ENCODE measurements around the gene PDE12. TPM values are rescaled to one million over a fixed set of nuclear protein-coding genes. Genes with fewer than 3 reads are reported as not detected.

Gene PDE12
- total and polyA plus RNA-seq, 12 donors, result 3.0 to 42.3 (median 26.2) TPM

GRCh38 chr3:57559526-57559925 is 3.5 kb downstream of the PDE12 start:
- peaks cover 0 to 26% of the 10 kb centered on the region in 2 donors for H3K36me3 ChIP-seq (replicated peaks in 1 of 2)
- no peak overlapping the region for H3K27ac ChIP-seq
- H3K9me3 ChIP-seq (replicated peaks in 1 of 3), result no peaks in the 10 kb centered on the region
- TF ChIP-seq, protein P1, sequence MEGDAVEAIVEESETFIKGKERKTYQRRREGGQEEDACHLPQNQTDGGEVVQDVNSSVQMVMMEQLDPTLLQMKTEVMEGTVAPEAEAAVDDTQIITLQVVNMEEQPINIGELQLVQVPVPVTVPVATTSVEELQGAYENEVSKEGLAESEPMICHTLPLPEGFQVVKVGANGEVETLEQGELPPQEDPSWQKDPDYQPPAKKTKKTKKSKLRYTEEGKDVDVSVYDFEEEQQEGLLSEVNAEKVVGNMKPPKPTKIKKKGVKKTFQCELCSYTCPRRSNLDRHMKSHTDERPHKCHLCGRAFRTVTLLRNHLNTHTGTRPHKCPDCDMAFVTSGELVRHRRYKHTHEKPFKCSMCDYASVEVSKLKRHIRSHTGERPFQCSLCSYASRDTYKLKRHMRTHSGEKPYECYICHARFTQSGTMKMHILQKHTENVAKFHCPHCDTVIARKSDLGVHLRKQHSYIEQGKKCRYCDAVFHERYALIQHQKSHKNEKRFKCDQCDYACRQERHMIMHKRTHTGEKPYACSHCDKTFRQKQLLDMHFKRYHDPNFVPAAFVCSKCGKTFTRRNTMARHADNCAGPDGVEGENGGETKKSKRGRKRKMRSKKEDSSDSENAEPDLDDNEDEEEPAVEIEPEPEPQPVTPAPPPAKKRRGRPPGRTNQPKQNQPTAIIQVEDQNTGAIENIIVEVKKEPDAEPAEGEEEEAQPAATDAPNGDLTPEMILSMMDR (IDR thresholded peaks at IDR 0.05), result no peak
- TF ChIP-seq POLR2A (IDR thresholded peaks at IDR 0.05), result no peak
- WGBS, 4 donors, result 92 to 100% (median 97%) methylated on average over 1 of the region's 1 CpG
- DNase-seq, result no peak
- H3K4me3 ChIP-seq, result no peak overlapping the region
- intact Hi-C loops (cut with DNase I), result loop anchor here (5.0 kb wide), 2 partner anchors 33 to 38 kb away; partner anchors contain the start of gene ARF4 (in 1 of the 2)
- H3K27me3 ChIP-seq, result no peaks in the 10 kb centered on the region
- H3K4me1 ChIP-seq (replicated peaks in 1 of 2), result peaks cover 14 to 48% of the 10 kb centered on the region in 2 donors

GRCh38 chr3:57569859-57570450 is 13.9 kb downstream of the PDE12 start:
- WGBS, 4 donors, result 81 to 96% (median 92%) methylated on average over 5 to 6 of the region's 6 CpGs
- TF ChIP-seq, protein P1 (IDR thresholded peaks at IDR 0.05), result no peak
- no peak for TF ChIP-seq POLR2A (IDR thresholded peaks at IDR 0.05)
- DNase-seq, result no peak
- Histone ChIP-seq H3K4me1 (replicated peaks in 1 of 2) (peaks cover 0 to 5% of the 10 kb centered on the region in 2 donors), H3K4me3 (no peak overlapping the region), H3K9me3 (replicated peaks in 1 of 3) (no peaks in the 10 kb centered on the region), H3K27me3 (no peaks in the 10 kb centered on the region), H3K27ac (no peak overlapping the region), H3K36me3 (replicated peaks in 1 of 2) (peaks cover 0 to 55% of the 10 kb centered on the region in 2 donors)
- intact Hi-C loops (cut with DNase I), result no loop called here

- no peak overlapping the region for H3K4me3 ChIP-seq
- intact Hi-C loops (cut with DNase I), result no loop called here
- no peak overlapping the region for H3K27ac ChIP-seq
- TF ChIP-seq, protein P1 (IDR thresholded peaks at IDR 0.05), result no peak
- no peak for TF ChIP-seq POLR2A (IDR thresholded peaks at IDR 0.05)
- no peaks in the 10 kb centered on the region for H3K27me3 ChIP-seq
- 98 to 100% (median 100%) methylated on average over 2 of the region's 2 CpGs for WGBS, 4 donors
- DNase-seq, result no peak
- no peaks in the 10 kb centered on the region for H3K9me3 ChIP-seq (replicated peaks in 1 of 3)
- peaks cover 0 to 59% of the 10 kb centered on the region in 2 donors for H3K36me3 ChIP-seq (replicated peaks in 1 of 2)
- H3K4me1 ChIP-seq (replicated peaks in 1 of 2), result peaks cover 4 to 11% of the 10 kb centered on the region in 2 donors
Measured at GRCh38 chr3:57570878-57571277, 14.8 kb downstream of the PDE12 start.

- intact Hi-C loops (cut with DNase I), result no loop called here
- DNase-seq, result no peak
- WGBS, 4 donors, result 67 to 79% (median 77%) methylated on average over 3 of the region's 3 CpGs
- no peak overlapping the region for H3K27ac ChIP-seq
- H3K4me3 ChIP-seq, result no peak overlapping the region
- TF ChIP-seq POLR2A (IDR thresholded peaks at IDR 0.05), result no peak
- TF ChIP-seq, protein P1 (IDR thresholded peaks at IDR 0.05), result no peak
- no peaks in the 10 kb centered on the region for H3K27me3 ChIP-seq
- H3K4me1 ChIP-seq (replicated peaks in 1 of 2), result peaks cover 4 to 24% of the 10 kb centered on the region in 2 donors
- H3K36me3 ChIP-seq (replicated peaks in 1 of 2), result peaks cover 0 to 55% of the 10 kb centered on the region in 2 donors
- H3K9me3 ChIP-seq (replicated peaks in 1 of 3), result no peaks in the 10 kb centered on the region
Measured at GRCh38 chr3:57572096-57572495, 16.0 kb downstream of the PDE12 start.

Data from adrenal gland (tissue), 12 donors.